Neural crest cell (in vitro differentiated cells): Measurements from ENCODE around the gene ITGA2. TPM values are rescaled to one million over a fixed set of nuclear protein-coding genes. Genes with fewer than 3 reads are reported as not detected.

Experiments used
- DNase-seq: peaks from one replicate; pipeline ENCODE4 v3.0.0; 2021; ENCODE audit warnings: low read depth, mixed read lengths, low spot score
- H3K27ac Mint-ChIP-seq: one replicate; pipeline ENCODE4 v1.8.0; 2021; ENCODE audit warnings: mild to moderate bottlenecking, mixed read lengths; ENCODE audit not compliant: unreplicated experiment
- H3K27me3 Mint-ChIP-seq: 2 replicates; pipeline ENCODE4 v1.8.0; 2021; ENCODE audit warnings: low read depth, mild to moderate bottlenecking, mixed read lengths
- H3K36me3 Mint-ChIP-seq: 2 replicates; pipeline ENCODE4 v1.8.0; 2021; ENCODE audit warnings: low read depth, mild to moderate bottlenecking, mixed read lengths
- H3K4me1 Mint-ChIP-seq: 2 replicates; pipeline ENCODE4 v1.8.0; 2021; ENCODE audit warnings: mixed read lengths
- H3K4me3 Mint-ChIP-seq: one replicate; pipeline ENCODE4 v1.8.0; 2021; ENCODE audit warnings: mild to moderate bottlenecking, mixed read lengths
- H3K9me3 Mint-ChIP-seq: 2 replicates; pipeline ENCODE4 v1.8.0; 2021; ENCODE audit warnings: mixed read lengths
- total RNA-seq: library from RNA; stranded (reverse); gene quantifications from 2 replicates; pipeline ENCODE4 v1.2.1, GENCODE V29; 2021
- TF ChIP-seq, protein P1 (sequence below): fragments of 200-600 bp; sonication (generic); conservative IDR thresholded peaks from 2 replicates; pipeline ENCODE4 v1.5.0; 2021; ENCODE audit warnings: antibody characterized with exemption, mild to moderate bottlenecking

The ITGA2 gene
- total RNA-seq, 1 donor from 2014 or later, result 1.7 TPM

DNA sequence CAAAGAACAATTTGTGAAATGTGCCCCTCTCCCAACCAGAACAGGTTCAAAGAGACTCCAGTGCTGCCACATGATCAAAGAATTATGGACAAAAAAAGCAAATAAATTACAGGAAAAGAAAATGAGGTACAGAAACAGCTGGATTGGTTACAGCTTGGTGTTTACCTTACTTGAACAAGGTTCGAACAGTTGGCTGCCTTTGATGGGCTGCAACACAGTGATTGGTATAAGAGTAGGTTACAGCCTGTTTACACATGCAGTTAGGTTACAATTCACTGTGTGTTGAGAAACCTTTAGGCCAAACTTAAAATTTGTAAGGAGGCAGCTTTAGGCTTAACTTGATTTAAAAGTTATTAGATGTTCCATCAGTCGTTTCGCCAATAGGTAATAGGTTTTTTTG, 123.8 kb downstream of the ITGA2 start:
- Mint-ChIP-seq H3K36me3 (no peaks in the 10 kb centered on the region), H3K4me3 (no peak overlapping the region), H3K27me3 (no peaks in the 10 kb centered on the region), H3K27ac (no peak overlapping the region), H3K9me3 (no peaks in the 10 kb centered on the region), H3K4me1 (peaks cover 26% of the 10 kb centered on the region)
- no peak for DNase-seq
- TF ChIP-seq, protein P1, sequence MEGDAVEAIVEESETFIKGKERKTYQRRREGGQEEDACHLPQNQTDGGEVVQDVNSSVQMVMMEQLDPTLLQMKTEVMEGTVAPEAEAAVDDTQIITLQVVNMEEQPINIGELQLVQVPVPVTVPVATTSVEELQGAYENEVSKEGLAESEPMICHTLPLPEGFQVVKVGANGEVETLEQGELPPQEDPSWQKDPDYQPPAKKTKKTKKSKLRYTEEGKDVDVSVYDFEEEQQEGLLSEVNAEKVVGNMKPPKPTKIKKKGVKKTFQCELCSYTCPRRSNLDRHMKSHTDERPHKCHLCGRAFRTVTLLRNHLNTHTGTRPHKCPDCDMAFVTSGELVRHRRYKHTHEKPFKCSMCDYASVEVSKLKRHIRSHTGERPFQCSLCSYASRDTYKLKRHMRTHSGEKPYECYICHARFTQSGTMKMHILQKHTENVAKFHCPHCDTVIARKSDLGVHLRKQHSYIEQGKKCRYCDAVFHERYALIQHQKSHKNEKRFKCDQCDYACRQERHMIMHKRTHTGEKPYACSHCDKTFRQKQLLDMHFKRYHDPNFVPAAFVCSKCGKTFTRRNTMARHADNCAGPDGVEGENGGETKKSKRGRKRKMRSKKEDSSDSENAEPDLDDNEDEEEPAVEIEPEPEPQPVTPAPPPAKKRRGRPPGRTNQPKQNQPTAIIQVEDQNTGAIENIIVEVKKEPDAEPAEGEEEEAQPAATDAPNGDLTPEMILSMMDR, result no peak

DNA sequence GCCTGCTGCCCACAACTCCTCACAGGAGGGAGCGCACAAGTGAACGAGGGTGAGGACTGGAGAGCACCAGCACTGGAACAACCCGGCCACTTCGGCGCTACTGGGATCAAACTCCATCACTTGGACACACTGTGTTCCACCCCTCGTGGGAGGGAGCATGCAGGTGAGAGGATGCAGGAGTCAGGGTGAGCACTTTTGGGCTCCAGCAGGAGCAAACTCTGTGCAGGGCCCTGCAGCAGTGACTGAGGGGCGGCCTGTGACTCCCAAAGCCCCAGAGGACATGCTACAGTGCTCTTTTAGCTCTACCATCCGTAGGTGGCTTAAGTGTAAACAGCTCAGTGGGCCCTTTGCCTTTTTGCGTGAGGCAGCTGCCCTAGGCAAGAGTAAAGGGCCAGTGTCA, 124.8 kb downstream of the ITGA2 start:
- Mint-ChIP-seq H3K27me3 (no peaks in the 10 kb centered on the region), H3K4me3 (no peak overlapping the region), H3K27ac (no peak overlapping the region), H3K36me3 (no peaks in the 10 kb centered on the region), H3K9me3 (no peaks in the 10 kb centered on the region), H3K4me1 (peaks cover 19% of the 10 kb centered on the region)
- TF ChIP-seq, protein P1, result no peak
- no peak for DNase-seq

DNA sequence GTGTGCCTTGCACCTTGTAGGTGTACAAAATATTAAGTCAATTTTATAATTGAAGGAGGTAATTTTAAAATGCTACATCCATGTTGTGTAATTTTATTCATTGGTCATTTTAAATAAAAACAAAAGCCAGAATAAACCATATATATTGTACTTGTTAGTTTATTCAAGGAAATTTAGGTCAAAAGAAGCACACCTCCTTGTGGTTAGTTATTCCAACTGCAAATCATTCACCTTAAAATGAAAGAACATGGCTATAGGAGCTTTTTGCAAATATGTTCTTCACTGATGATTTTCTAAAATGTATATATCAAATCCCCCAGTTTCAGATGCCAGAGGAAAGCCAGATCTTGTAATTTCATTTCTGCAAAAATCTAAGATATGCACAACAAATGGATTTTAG, 125.8 kb downstream of the ITGA2 start:
- TF ChIP-seq, protein P1, result peak; percentile 55
- Mint-ChIP-seq H3K36me3 (no peaks in the 10 kb centered on the region), H3K4me3 (no peak overlapping the region), H3K4me1 (peaks cover 12% of the 10 kb centered on the region), H3K27me3 (no peaks in the 10 kb centered on the region), H3K9me3 (no peaks in the 10 kb centered on the region), H3K27ac (no peak overlapping the region)
- DNase-seq, result no peak

DNA sequence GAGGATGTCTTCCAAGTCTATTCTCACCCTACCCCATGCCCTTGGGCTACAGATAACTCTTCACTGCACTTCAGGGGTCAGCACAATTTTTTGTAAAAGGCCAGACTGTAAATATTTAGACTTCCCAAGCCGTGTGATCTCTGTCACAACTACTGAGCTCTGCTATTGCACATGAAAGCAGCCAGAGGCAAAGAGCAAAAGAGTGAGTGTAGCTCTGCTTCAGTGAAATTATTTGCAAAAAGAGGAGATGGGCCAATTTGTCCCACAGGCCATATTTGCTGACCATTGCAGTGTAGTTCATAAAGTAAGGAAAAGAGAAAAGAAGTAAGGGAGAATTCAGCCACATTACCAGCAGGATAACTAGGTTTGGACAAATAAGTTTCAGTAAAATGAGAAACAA, 127.4 kb downstream of the ITGA2 start:
- H3K27me3 Mint-ChIP-seq, result no peaks in the 10 kb centered on the region
- no peak overlapping the region for H3K27ac Mint-ChIP-seq
- H3K9me3 Mint-ChIP-seq, result no peaks in the 10 kb centered on the region
- H3K4me1 Mint-ChIP-seq, result no peaks in the 10 kb centered on the region
- DNase-seq, result no peak
- H3K36me3 Mint-ChIP-seq, result no peaks in the 10 kb centered on the region
- TF ChIP-seq, protein P1, result no peak
- H3K4me3 Mint-ChIP-seq, result no peak overlapping the region

DNA sequence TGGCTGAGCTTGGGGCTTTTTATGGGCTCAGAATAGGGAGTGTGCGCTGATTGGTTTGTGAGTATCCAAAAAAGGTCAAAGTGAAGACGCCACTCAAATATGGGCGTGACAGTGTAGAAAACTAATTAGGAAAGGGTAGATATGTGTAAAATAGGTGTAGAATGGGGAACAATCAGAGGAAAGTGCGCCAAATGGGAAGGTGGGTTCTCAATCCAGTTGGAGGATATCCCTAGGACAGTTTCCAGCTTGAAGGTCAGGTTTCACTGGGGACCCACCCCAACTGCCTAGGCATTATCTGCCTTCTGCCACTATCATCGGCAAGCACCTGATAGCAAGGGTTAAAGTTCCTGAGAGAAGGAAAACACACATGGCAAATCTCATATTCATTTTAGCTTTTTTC, 129.7 kb downstream of the ITGA2 start:
- no peaks in the 10 kb centered on the region for H3K36me3 Mint-ChIP-seq
- H3K4me1 Mint-ChIP-seq, result no peaks in the 10 kb centered on the region
- no peaks in the 10 kb centered on the region for H3K9me3 Mint-ChIP-seq
- no peak for DNase-seq
- no peak overlapping the region for H3K27ac Mint-ChIP-seq
- no peaks in the 10 kb centered on the region for H3K27me3 Mint-ChIP-seq
- TF ChIP-seq, protein P1, result no peak
- no peak overlapping the region for H3K4me3 Mint-ChIP-seq

DNA sequence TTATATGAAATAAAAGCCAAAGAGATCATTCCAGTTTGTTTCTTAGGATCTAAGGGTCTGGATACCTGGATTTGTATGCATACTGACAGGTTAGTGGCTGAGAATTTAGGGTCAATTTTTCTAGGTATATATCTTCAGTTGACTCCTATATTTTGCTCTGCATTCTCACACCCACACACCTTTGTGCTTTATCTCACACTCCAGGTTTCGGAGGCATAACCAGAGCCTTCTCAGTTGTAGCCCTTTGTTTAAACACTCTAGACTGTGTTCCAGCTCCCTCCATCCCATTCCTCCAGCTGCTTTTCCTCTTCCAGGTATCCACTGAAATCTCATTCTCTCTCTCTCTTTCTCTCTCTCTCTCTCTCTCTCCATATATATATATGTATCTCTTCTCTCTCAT, 131.0 kb downstream of the ITGA2 start:
- TF ChIP-seq, protein P1, result no peak
- Mint-ChIP-seq H3K27me3 (no peaks in the 10 kb centered on the region), H3K27ac (no peak overlapping the region), H3K4me3 (no peak overlapping the region), H3K9me3 (no peaks in the 10 kb centered on the region), H3K36me3 (no peaks in the 10 kb centered on the region), H3K4me1 (no peaks in the 10 kb centered on the region)
- DNase-seq, result no peak
